Fibroblast of lung (primary cell): ENCODE results near the gene DLL3. TPM values are rescaled to one million over a fixed set of nuclear protein-coding genes. Genes with fewer than 3 reads are reported as not detected.

Experiments
- DNase-seq, 2 donors: peaks; one replicate each; pipeline versions ENCODE4 v3.0.0 to v3.0.0-alpha.2; 2010; ENCODE audit warnings: low read depth in 2 of 2
- H2AFZ ChIP-seq: 2 replicates; pipeline ENCODE4 v1.5.1; 2012; ENCODE audit warnings: low read length, control low read depth, inconsistent platforms
- H3K27ac ChIP-seq: 2 replicates; pipeline ENCODE4 v1.5.1; 2011; ENCODE audit warnings: low read length, control low read depth; ENCODE audit not compliant: insufficient read depth
- H3K27me3 ChIP-seq: 2 replicates; pipeline ENCODE4 v1.5.1; 2011; ENCODE audit warnings: mild to moderate bottlenecking, low read length; ENCODE audit not compliant: control insufficient read depth, insufficient read depth
- H3K36me3 ChIP-seq: 2 replicates; pipeline ENCODE4 v1.5.1; 2011; ENCODE audit warnings: low read length; ENCODE audit not compliant: control insufficient read depth, insufficient read depth
- H3K4me1 ChIP-seq: 2 replicates; pipeline ENCODE4 v1.5.1; 2011; ENCODE audit warnings: low read length; ENCODE audit not compliant: control insufficient read depth, insufficient read depth; ENCODE audit errors: extremely low read depth
- H3K4me2 ChIP-seq: 2 replicates; pipeline ENCODE4 v1.5.1; 2011; ENCODE audit warnings: low read length, control low read depth; ENCODE audit not compliant: insufficient read depth; ENCODE audit errors: extremely low read depth
- H3K4me3 ChIP-seq, 4 experiments: fragments of 200-600 bp in 1 of 4; sonication (generic) in 1 of 4; replicated peaks in 1 of 4; 2 replicates each; pipeline ENCODE4 v1.5.1; 2011 to 2016; ENCODE audit warnings: low read length in 4 of 4, low read depth in 3 of 4, mild to moderate bottlenecking in 3 of 4, control low read depth in 2 of 4, inconsistent platforms in 1 of 4, mixed read lengths in 1 of 4; ENCODE audit not compliant: insufficient read depth in 1 of 4; ENCODE audit errors: control extremely low read depth in 1 of 4
- H3K79me2 ChIP-seq: 2 replicates; pipeline ENCODE4 v1.5.1; 2012; ENCODE audit warnings: mild to moderate bottlenecking, low read length, inconsistent platforms; ENCODE audit not compliant: control insufficient read depth, insufficient read depth
- H3K9ac ChIP-seq: 2 replicates; pipeline ENCODE4 v1.5.1; 2011; ENCODE audit warnings: mild to moderate bottlenecking, low read length, control low read depth; ENCODE audit not compliant: insufficient read depth
- H3K9me3 ChIP-seq: 2 replicates; pipeline ENCODE4 v1.5.1; 2012; ENCODE audit warnings: low read depth, low read length; ENCODE audit not compliant: control insufficient read depth, insufficient read depth
- H4K20me1 ChIP-seq: 2 replicates; pipeline ENCODE4 v1.5.1; 2011; ENCODE audit warnings: low read length; ENCODE audit not compliant: control insufficient read depth, insufficient read depth; ENCODE audit errors: extremely low read depth
- EZH2 ChIP-seq: IDR thresholded peaks from 2 replicates; pipeline ENCODE4 v1.5.1; 2012; ENCODE audit warnings: low read length, control low read depth, mild to moderate bottlenecking; ENCODE audit errors: missing control alignments
- polyA plus RNA-seq, 2 donors: library from polyadenylated mRNA; depleted of rRNA in 1 of 2; stranded (reverse) in 1 of 2; unstranded in 1 of 2; fragments of >200 nt; gene quantifications; 2 replicates each; pipeline ENCODE4 v1.2.1, GENCODE V29; 2011 to 2012; ENCODE audit warnings: missing spikeins in 1 of 2
- total RNA-seq: library from RNA; depleted of rRNA; stranded (reverse); fragments of >200 nt; gene quantifications from 2 replicates; pipeline ENCODE4 v1.2.1, GENCODE V29; 2014
- TF ChIP-seq, protein P1 (sequence below), 2 donors: IDR thresholded peaks in 1 of 2; conservative IDR thresholded peaks in 1 of 2; 1 replicate in 1 of 2; 2 replicates in 1 of 2; pipeline ENCODE4 v1.5.1; 2011 to 2012; ENCODE audit warnings: low read length in 2 of 2, control low read depth in 1 of 2, inconsistent platforms in 1 of 2, low read depth in 1 of 2, mild to moderate bottlenecking in 1 of 2

Gene DLL3
- total and polyA plus RNA-seq, 2 donors (not counting 1 experiment from before 2014, with no cell fraction given), result under 0.01 to 0.11 TPM

DNA sequence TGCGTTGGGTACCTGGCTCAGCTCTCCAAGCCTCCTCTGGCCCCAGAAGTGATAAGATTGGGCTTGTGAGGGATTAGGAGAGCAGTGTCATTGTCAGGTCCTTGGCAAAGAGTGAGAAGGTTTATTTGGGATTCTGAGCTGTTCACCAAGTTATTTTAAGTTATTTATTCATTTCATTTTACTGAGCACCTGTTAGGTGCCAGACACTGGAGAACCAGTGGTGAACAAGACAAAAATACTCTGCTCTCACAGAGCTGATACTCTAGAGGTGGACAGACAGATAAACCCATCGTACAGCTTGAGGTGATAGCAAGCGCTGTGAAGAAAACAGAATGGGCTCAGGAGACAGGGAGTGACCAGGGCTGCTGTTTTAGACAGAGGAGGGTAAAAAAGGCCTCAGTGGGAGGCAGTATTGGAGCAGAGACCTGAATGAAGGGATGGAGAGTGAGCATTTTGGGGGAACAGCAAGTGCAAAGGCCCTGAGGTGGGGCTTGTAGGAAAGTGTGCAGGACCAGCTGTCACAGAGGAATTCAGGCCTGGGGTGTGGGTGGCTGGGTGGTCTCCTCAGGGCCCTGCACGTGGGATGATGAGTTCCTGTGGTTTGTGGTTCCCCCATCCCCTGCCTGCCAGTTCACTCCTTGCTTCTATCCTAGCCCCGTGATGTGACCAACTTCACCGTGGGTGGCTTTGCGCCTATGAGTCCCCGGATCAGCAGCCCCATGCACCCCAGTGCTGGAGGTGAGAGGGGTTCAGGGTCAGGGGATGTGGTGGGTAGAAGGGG is 26.8 kb upstream of the DLL3 start:
- no peak overlapping the region for H3K4me2 ChIP-seq
- no peak for TF ChIP-seq EZH2
- TF ChIP-seq, protein P1, sequence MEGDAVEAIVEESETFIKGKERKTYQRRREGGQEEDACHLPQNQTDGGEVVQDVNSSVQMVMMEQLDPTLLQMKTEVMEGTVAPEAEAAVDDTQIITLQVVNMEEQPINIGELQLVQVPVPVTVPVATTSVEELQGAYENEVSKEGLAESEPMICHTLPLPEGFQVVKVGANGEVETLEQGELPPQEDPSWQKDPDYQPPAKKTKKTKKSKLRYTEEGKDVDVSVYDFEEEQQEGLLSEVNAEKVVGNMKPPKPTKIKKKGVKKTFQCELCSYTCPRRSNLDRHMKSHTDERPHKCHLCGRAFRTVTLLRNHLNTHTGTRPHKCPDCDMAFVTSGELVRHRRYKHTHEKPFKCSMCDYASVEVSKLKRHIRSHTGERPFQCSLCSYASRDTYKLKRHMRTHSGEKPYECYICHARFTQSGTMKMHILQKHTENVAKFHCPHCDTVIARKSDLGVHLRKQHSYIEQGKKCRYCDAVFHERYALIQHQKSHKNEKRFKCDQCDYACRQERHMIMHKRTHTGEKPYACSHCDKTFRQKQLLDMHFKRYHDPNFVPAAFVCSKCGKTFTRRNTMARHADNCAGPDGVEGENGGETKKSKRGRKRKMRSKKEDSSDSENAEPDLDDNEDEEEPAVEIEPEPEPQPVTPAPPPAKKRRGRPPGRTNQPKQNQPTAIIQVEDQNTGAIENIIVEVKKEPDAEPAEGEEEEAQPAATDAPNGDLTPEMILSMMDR (conservative IDR thresholded peaks at IDR 0.05 in 1 of 2, IDR thresholded peaks at IDR 0.05 in 1 of 2; ENCODE audit: low read depth in 1 of 2, low read length in 2 of 2), result no peak
- no peak overlapping the region for H3K4me3 ChIP-seq
- no peaks in the 10 kb centered on the region for H3K79me2 ChIP-seq
- H3K4me1 ChIP-seq, result no peaks in the 10 kb centered on the region
- H3K27me3 ChIP-seq, result no peaks in the 10 kb centered on the region
- no peak overlapping the region for H3K27ac ChIP-seq
- no peaks in the 10 kb centered on the region for H3K9me3 ChIP-seq
- DNase-seq, result no peak
- no peaks in the 10 kb centered on the region for H4K20me1 ChIP-seq
- no peak overlapping the region for H3K9ac ChIP-seq
- peaks cover 53% of the 10 kb centered on the region for H3K36me3 ChIP-seq
- no peak overlapping the region for H2AFZ ChIP-seq

DNA sequence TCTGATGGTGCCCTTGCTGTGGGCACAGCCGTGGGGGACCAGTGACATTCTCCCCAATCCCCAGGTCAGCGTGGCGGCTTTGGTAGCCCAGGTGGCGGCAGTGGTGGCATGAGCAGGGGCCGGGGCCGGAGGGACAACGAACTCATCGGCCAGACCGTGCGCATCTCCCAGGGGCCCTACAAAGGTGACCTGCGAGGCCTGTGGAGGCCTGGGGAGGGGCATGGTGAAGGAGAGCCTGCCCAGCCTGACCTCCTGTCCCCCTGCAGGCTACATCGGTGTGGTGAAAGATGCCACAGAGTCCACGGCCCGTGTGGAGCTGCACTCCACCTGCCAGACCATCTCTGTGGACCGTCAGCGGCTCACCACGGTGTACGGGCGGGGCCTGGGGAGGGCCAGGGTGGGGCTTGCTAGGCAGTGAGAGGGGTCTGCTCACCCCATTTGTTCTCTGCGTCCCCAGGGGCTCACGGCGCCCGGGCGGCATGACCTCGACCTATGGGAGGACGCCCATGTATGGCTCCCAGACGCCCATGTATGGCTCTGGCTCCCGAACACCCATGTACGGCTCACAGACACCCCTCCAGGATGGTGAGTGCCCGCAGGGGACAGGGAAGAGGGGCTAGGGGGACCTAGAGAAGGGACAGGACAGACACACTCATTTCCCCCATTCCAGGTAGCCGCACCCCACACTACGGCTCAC is 25.9 kb upstream of the DLL3 start:
- Histone ChIP-seq H3K36me3 (peaks cover 51% of the 10 kb centered on the region), H2AFZ (no peak overlapping the region), H3K79me2 (no peaks in the 10 kb centered on the region), H4K20me1 (no peaks in the 10 kb centered on the region), H3K27me3 (no peaks in the 10 kb centered on the region), H3K9me3 (no peaks in the 10 kb centered on the region), H3K27ac (no peak overlapping the region), H3K9ac (no peak overlapping the region), H3K4me2 (no peak overlapping the region), H3K4me3 (no peak overlapping the region), H3K4me1 (no peaks in the 10 kb centered on the region)
- no peak for TF ChIP-seq EZH2
- TF ChIP-seq, protein P1 (conservative IDR thresholded peaks at IDR 0.05 in 1 of 2, IDR thresholded peaks at IDR 0.05 in 1 of 2; ENCODE audit: low read depth in 1 of 2, low read length in 2 of 2), result no peak
- DNase-seq, result no peak

DNA sequence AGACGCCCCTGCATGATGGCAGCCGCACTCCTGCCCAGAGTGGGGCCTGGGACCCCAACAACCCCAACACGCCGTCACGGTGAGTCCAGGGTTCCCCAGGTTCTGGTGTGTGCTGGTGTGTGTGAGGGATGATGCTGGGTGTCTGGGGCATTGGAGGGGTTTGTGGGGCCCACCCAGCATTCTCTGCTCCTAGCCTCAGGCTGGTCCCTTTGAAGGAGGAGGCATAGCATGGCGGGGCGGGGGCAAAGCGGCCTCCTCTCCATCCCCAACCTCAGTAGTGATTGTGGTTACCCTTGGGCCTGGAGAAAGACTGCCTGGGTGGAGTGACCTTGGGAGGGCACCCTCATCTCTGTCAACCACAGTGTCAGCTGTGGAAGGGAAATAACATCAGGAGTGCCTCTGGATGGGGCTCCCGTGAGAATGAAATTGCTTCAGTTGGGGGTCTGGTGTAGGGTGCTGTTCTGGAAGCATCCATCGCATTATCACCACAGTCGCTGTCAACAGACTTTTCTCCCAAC is 25.2 kb upstream of the DLL3 start:
- Histone ChIP-seq H3K9ac (no peak overlapping the region), H2AFZ (no peak overlapping the region), H3K27ac (no peak overlapping the region), H3K4me2 (no peak overlapping the region), H4K20me1 (no peaks in the 10 kb centered on the region), H3K79me2 (no peaks in the 10 kb centered on the region), H3K4me1 (no peaks in the 10 kb centered on the region), H3K27me3 (no peaks in the 10 kb centered on the region), H3K36me3 (peaks cover 48% of the 10 kb centered on the region), H3K4me3 (no peak overlapping the region), H3K9me3 (no peaks in the 10 kb centered on the region)
- no peak for TF ChIP-seq EZH2
- TF ChIP-seq, protein P1 (conservative IDR thresholded peaks at IDR 0.05 in 1 of 2, IDR thresholded peaks at IDR 0.05 in 1 of 2; ENCODE audit: low read depth in 1 of 2, low read length in 2 of 2), result no peak
- DNase-seq, result no peak
